ENCODE results near the gene TEDC1.
"Not testable (repeated sequence)": the region's sequence is repeated elsewhere in the genome, so short reads cannot be mapped to it uniquely, and the experiment has no call there.

TEDC1 gene

GRCh38 chr14:105538481-105539049 is 47.5 kb downstream of the TEDC1 start:
- no peak overlapping the region for H2AK5ac ChIP-seq (ENCODE audit: low read length, severe bottlenecking)
- no peak overlapping the region for H3K14ac ChIP-seq (ENCODE audit: low read length in 2 of 2)
- no peak overlapping the region for H3K23ac ChIP-seq (ENCODE audit: low read length in 2 of 2)
- H3K9me3 ChIP-seq (ENCODE audit: control insufficient read depth, low read length) = peaks cover 10% of the 10 kb centered on the region
- 91% methylated on average over 23 of the region's 23 CpGs for WGBS
- no peak overlapping the region for H3K9ac ChIP-seq (ENCODE audit: low read length)
- no peak overlapping the region for H4K8ac ChIP-seq (ENCODE audit: low read length)
- DNase-seq = no peak
- no peak overlapping the region for H2BK5ac ChIP-seq (ENCODE audit: low read depth, low read length, poor library complexity, severe bottlenecking)
- no peak overlapping the region for H3K27ac ChIP-seq (ENCODE audit: low read length, poor library complexity, severe bottlenecking)
- no peak overlapping the region for H3K4me2 ChIP-seq (ENCODE audit: low read length, poor library complexity, severe bottlenecking)
- no peak overlapping the region for H3K18ac ChIP-seq (ENCODE audit: low read depth in 1 of 2, low read length in 2 of 2)
- no peak overlapping the region for H2BK12ac ChIP-seq (ENCODE audit: low read length in 2 of 2)
- no peak overlapping the region for H4K91ac ChIP-seq (ENCODE audit: low read length)
- H3K4me3 ChIP-seq (ENCODE audit: insufficient read depth in 1 of 2, low read depth in 1 of 2, low read length in 2 of 2) = no peak overlapping the region
- H3K79me1 ChIP-seq (replicated peaks; ENCODE audit: low read length, poor library complexity, severe bottlenecking) = no peaks in the 10 kb centered on the region
- H3K4ac ChIP-seq (ENCODE audit: low read depth in 1 of 2, low read length in 2 of 2) = no peak overlapping the region
- H3K27me3 ChIP-seq (ENCODE audit: control insufficient read depth in 1 of 2, insufficient read depth in 1 of 2, low read length in 2 of 2) = peaks cover 0 to 45% of the 10 kb centered on the region in 2 experiments
- no peaks in the 10 kb centered on the region for H3K36me3 ChIP-seq (ENCODE audit: control insufficient read depth in 1 of 2, insufficient read depth in 2 of 2, low read depth in 1 of 2, low read length in 2 of 2)
- no peak overlapping the region for H2BK15ac ChIP-seq (ENCODE audit: low read depth, poor library complexity, severe bottlenecking)
- no peak overlapping the region for H2AFZ ChIP-seq (ENCODE audit: low read depth, low read length)
- no peak overlapping the region for H2BK120ac ChIP-seq (ENCODE audit: low read depth, low read length)
- no peaks in the 10 kb centered on the region for H3K4me1 ChIP-seq (ENCODE audit: control insufficient read depth, insufficient read depth, low read depth, low read length)

- Histone ChIP-seq H3K4ac (ENCODE audit: low read depth in 1 of 2, low read length in 2 of 2) (no peak overlapping the region), H4K91ac (ENCODE audit: low read length) (no peak overlapping the region), H3K14ac (ENCODE audit: low read length in 2 of 2) (no peak overlapping the region), H3K4me1 (ENCODE audit: control insufficient read depth, insufficient read depth, low read depth, low read length) (no peaks in the 10 kb centered on the region), H2AK5ac (ENCODE audit: low read length, severe bottlenecking) (no peak overlapping the region), H2BK120ac (ENCODE audit: low read depth, low read length) (no peak overlapping the region), H3K79me1 (replicated peaks; ENCODE audit: low read length, poor library complexity, severe bottlenecking) (no peaks in the 10 kb centered on the region), H2BK12ac (ENCODE audit: low read length in 2 of 2) (no peak overlapping the region), H3K23ac (ENCODE audit: low read length in 2 of 2) (no peak overlapping the region), H3K18ac (ENCODE audit: low read depth in 1 of 2, low read length in 2 of 2) (no peak overlapping the region), H3K9me3 (ENCODE audit: control insufficient read depth, low read length) (peaks cover 17% of the 10 kb centered on the region), H3K4me3 (ENCODE audit: insufficient read depth in 1 of 2, low read depth in 1 of 2, low read length in 2 of 2) (no peak overlapping the region), H2AFZ (ENCODE audit: low read depth, low read length) (no peak overlapping the region), H2BK15ac (ENCODE audit: low read depth, poor library complexity, severe bottlenecking) (no peak overlapping the region), H3K27me3 (ENCODE audit: control insufficient read depth in 1 of 2, insufficient read depth in 1 of 2, low read length in 2 of 2) (peaks cover 0 to 30% of the 10 kb centered on the region in 2 experiments), H3K9ac (ENCODE audit: low read length) (no peak overlapping the region), H3K27ac (ENCODE audit: low read length, poor library complexity, severe bottlenecking) (no peak overlapping the region), H2BK5ac (ENCODE audit: low read depth, low read length, poor library complexity, severe bottlenecking) (no peak overlapping the region), H3K36me3 (ENCODE audit: control insufficient read depth in 1 of 2, insufficient read depth in 2 of 2, low read depth in 1 of 2, low read length in 2 of 2) (no peaks in the 10 kb centered on the region), H3K4me2 (ENCODE audit: low read length, poor library complexity, severe bottlenecking) (no peak overlapping the region), H4K8ac (ENCODE audit: low read length) (no peak overlapping the region)
- DNase-seq = no peak
- 80% methylated on average over 9 of the region's 9 CpGs for whole genome bisulfite sequencing
Observed at GRCh38 chr14:105540811-105541210, 49.8 kb downstream of the TEDC1 start.

GRCh38 chr14:105541218-105541875 is 50.3 kb downstream of the TEDC1 start:
- Histone ChIP-seq H3K27me3 (ENCODE audit: control insufficient read depth in 1 of 2, insufficient read depth in 1 of 2, low read length in 2 of 2) (peaks cover 0 to 24% of the 10 kb centered on the region in 2 experiments), H3K27ac (ENCODE audit: low read length, poor library complexity, severe bottlenecking) (no peak overlapping the region), H3K9ac (ENCODE audit: low read length) (no peak overlapping the region), H3K36me3 (ENCODE audit: control insufficient read depth in 1 of 2, insufficient read depth in 2 of 2, low read depth in 1 of 2, low read length in 2 of 2) (no peaks in the 10 kb centered on the region), H4K8ac (ENCODE audit: low read length) (no peak overlapping the region), H3K4me3 (ENCODE audit: insufficient read depth in 1 of 2, low read depth in 1 of 2, low read length in 2 of 2) (no peak overlapping the region), H2BK120ac (ENCODE audit: low read depth, low read length) (no peak overlapping the region), H2BK15ac (ENCODE audit: low read depth, poor library complexity, severe bottlenecking) (no peak overlapping the region), H2AFZ (ENCODE audit: low read depth, low read length) (no peak overlapping the region), H2AK5ac (ENCODE audit: low read length, severe bottlenecking) (no peak overlapping the region), H3K23ac (ENCODE audit: low read length in 2 of 2) (no peak overlapping the region), H3K18ac (ENCODE audit: low read depth in 1 of 2, low read length in 2 of 2) (no peak overlapping the region), H3K4ac (ENCODE audit: low read depth in 1 of 2, low read length in 2 of 2) (no peak overlapping the region), H2BK12ac (ENCODE audit: low read length in 2 of 2) (no peak overlapping the region), H2BK5ac (ENCODE audit: low read depth, low read length, poor library complexity, severe bottlenecking) (no peak overlapping the region), H3K9me3 (ENCODE audit: control insufficient read depth, low read length) (peaks cover 17% of the 10 kb centered on the region), H3K4me2 (ENCODE audit: low read length, poor library complexity, severe bottlenecking) (no peak overlapping the region), H3K79me1 (replicated peaks; ENCODE audit: low read length, poor library complexity, severe bottlenecking) (no peaks in the 10 kb centered on the region), H3K14ac (ENCODE audit: low read length in 2 of 2) (no peak overlapping the region), H3K4me1 (ENCODE audit: control insufficient read depth, insufficient read depth, low read depth, low read length) (no peaks in the 10 kb centered on the region), H4K91ac (ENCODE audit: low read length) (no peak overlapping the region)
- DNase-seq = no peak
- WGBS = 88% methylated on average over 19 of the region's 19 CpGs

- DNase-seq; H4K91ac ChIP-seq (ENCODE audit: low read length); H3K4me1 ChIP-seq (ENCODE audit: control insufficient read depth, insufficient read depth, low read depth, low read length); H2BK120ac ChIP-seq (ENCODE audit: low read depth, low read length); H3K4me3 ChIP-seq (ENCODE audit: insufficient read depth in 1 of 2, low read depth in 1 of 2, low read length in 2 of 2); H2BK5ac ChIP-seq (ENCODE audit: low read depth, low read length, poor library complexity, severe bottlenecking); H3K18ac ChIP-seq (ENCODE audit: low read depth in 1 of 2, low read length in 2 of 2); H3K9ac ChIP-seq (ENCODE audit: low read length); H4K8ac ChIP-seq (ENCODE audit: low read length); H2BK12ac ChIP-seq (ENCODE audit: low read length in 2 of 2); H3K4me2 ChIP-seq (ENCODE audit: low read length, poor library complexity, severe bottlenecking); H2BK15ac ChIP-seq (ENCODE audit: low read depth, poor library complexity, severe bottlenecking); H3K4ac ChIP-seq (ENCODE audit: low read depth in 1 of 2, low read length in 2 of 2); H3K23ac ChIP-seq (ENCODE audit: low read length in 2 of 2); H3K36me3 ChIP-seq (ENCODE audit: control insufficient read depth in 1 of 2, insufficient read depth in 2 of 2, low read depth in 1 of 2, low read length in 2 of 2); H2AK5ac ChIP-seq (ENCODE audit: low read length, severe bottlenecking); H3K27me3 ChIP-seq (ENCODE audit: control insufficient read depth in 1 of 2, insufficient read depth in 1 of 2, low read length in 2 of 2); H3K14ac ChIP-seq (ENCODE audit: low read length in 2 of 2); H2AFZ ChIP-seq (ENCODE audit: low read depth, low read length); H3K79me1 ChIP-seq (replicated peaks; ENCODE audit: low read length, poor library complexity, severe bottlenecking); H3K27ac ChIP-seq (ENCODE audit: low read length, poor library complexity, severe bottlenecking): not testable (repeated sequence)
- peaks cover 17% of the 10 kb centered on the region for H3K9me3 ChIP-seq (ENCODE audit: control insufficient read depth, low read length)
- 80% methylated on average over 1 of the region's 1 CpG for WGBS
Observed at GRCh38 chr14:105545676-105546075, 54.6 kb downstream of the TEDC1 start.
